Left kidney (tissue), 2 donors: Measurements from ENCODE around the gene FBLN2. TPM values are rescaled to one million over a fixed set of nuclear protein-coding genes. Genes with fewer than 3 reads are reported as not detected.

Source experiments
- DNase-seq: peaks from one replicate; pipeline ENCODE4 v3.0.0-alpha.2; 2013
- polyA plus RNA-seq: library from polyadenylated mRNA; unstranded; fragments of 120-200 nt; gene quantifications from one replicate; pipeline ENCODE4 v1.2.1, GENCODE V29; 2013; ENCODE audit not compliant: insufficient read length

FBLN2 gene
- polyA plus RNA-seq, 1 donor = 17.9 TPM

GRCh38 chr3:13647298-13648059 is 98.6 kb downstream of the FBLN2 start:
- no peak for DNase-seq

GRCh38 chr3:13648060-13649001 is 99.4 kb downstream of the FBLN2 start:
- peak; percentile 79 for DNase-seq

- peak; percentile 71 for DNase-seq
Measured at GRCh38 chr3:13650210-13651056, 101.5 kb downstream of the FBLN2 start.

- DNase-seq = no peak
Measured at GRCh38 chr3:13651057-13651400, 102.1 kb downstream of the FBLN2 start.

- no peak for DNase-seq
Measured at GRCh38 chr3:13651775-13652428, 103.0 kb downstream of the FBLN2 start.

- DNase-seq = no peak
Measured at GRCh38 chr3:13652728-13653127, 103.8 kb downstream of the FBLN2 start.

- DNase-seq = no peak
Measured at GRCh38 chr3:13653631-13654279, 104.8 kb downstream of the FBLN2 start.

GRCh38 chr3:13654330-13655060 is 105.6 kb downstream of the FBLN2 start:
- DNase-seq = no peak

GRCh38 chr3:13655061-13655913 is 106.4 kb downstream of the FBLN2 start:
- DNase-seq = peak; percentile 60

GRCh38 chr3:13656584-13657301 is 107.8 kb downstream of the FBLN2 start:
- no peak for DNase-seq

- no peak for DNase-seq
Measured at GRCh38 chr3:13657660-13658435, 108.9 kb downstream of the FBLN2 start.

- no peak for DNase-seq
Measured at GRCh38 chr3:13658681-13659080, 109.8 kb downstream of the FBLN2 start.

- no peak for DNase-seq
Measured at GRCh38 chr3:13659221-13659969, 110.5 kb downstream of the FBLN2 start.

GRCh38 chr3:13660042-13660874 is 111.3 kb downstream of the FBLN2 start:
- DNase-seq = no peak

GRCh38 chr3:13661121-13661520 is 112.2 kb downstream of the FBLN2 start:
- DNase-seq = no peak

GRCh38 chr3:13662238-13662847 is 113.4 kb downstream of the FBLN2 start:
- DNase-seq = no peak
